ENCODE results near the gene KISS1.

KISS1 gene

DNA sequence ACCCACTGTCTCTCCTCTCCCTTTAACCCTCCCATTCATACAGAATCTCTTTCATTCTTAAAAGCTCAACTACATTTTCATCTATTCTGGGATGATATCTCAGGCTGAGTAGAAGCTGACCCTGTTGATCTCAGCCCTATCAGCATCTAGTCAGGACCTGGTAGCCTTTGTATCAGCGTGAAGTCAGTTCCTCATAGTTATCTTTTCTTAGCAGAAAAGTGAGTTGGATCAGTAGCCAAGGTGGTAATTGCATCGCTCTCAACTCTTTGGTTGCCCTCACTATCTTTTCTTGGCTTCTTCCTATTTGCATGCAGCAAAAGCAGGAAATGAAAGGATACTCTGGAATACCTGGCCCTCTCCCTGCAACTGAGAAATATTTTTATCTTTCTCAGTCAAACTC, 31.1 kb upstream of the KISS1 start:
- H3K9ac ChIP-seq (ENCODE audit: low read depth, low read length), result no peak overlapping the region
- no peak overlapping the region for H3K4me3 ChIP-seq (ENCODE audit: low read depth, low read length)
- H3K9me3 ChIP-seq (ENCODE audit: control insufficient read depth, insufficient read depth, low read length), result no peaks in the 10 kb centered on the region
- no peaks in the 10 kb centered on the region for H3K27me3 ChIP-seq (ENCODE audit: control insufficient read depth, insufficient read depth, low read length)
- peaks cover 3% of the 10 kb centered on the region for H3K36me3 ChIP-seq (ENCODE audit: control insufficient read depth, insufficient read depth, low read length)
- no peaks in the 10 kb centered on the region for H3K4me1 ChIP-seq (ENCODE audit: control insufficient read depth, insufficient read depth, low read length)

DNA sequence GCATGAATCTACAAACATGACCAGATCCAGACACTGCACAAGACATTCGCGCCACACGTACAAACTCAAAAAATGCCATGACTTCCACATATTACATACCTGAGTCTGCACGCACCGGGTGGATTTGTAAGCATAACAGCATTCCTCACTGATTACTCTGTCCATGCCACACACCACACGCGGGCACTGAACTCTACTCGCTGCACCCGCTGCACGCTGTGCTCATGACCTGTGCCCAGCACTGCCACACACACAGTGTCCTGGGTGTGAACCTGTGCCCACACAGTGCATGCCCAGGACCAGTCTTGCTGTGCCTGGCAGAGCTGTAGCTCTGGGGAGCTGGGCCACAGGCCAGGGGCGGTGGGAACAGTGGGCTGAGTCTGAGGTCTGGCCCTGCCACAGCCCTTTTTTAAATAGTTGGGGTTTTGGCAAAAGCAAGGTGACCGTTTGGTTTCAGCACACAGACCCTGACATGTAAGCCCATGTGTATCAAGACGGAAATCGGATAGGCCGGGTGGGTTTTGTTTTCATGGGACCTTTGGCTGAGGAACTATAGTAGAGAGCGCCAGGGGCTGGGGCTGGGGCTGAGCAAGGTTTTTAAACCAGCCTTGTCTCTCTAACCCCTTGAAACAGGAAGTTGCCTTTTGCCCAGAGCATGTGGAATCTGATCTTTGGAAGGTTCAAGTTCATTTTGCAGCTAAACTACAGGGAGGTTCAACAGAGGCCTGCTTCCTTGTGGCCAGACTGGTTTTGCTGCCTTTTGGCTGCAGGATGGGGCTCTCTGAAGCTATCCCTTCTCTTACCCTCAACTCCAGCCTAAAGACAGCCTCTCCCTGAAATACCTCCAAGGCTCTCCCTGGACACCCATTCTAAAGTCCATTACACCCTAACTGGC, 29.8 kb upstream of the KISS1 start:
- no peaks in the 10 kb centered on the region for H3K9me3 ChIP-seq (ENCODE audit: control insufficient read depth, insufficient read depth, low read length)
- no peak overlapping the region for H3K4me3 ChIP-seq (ENCODE audit: low read depth, low read length)
- no peaks in the 10 kb centered on the region for H3K27me3 ChIP-seq (ENCODE audit: control insufficient read depth, insufficient read depth, low read length)
- peaks cover 3% of the 10 kb centered on the region for H3K36me3 ChIP-seq (ENCODE audit: control insufficient read depth, insufficient read depth, low read length)
- H3K4me1 ChIP-seq (ENCODE audit: control insufficient read depth, insufficient read depth, low read length), result peaks cover under 1% of the 10 kb centered on the region
- no peak overlapping the region for H3K9ac ChIP-seq (ENCODE audit: low read depth, low read length)

DNA sequence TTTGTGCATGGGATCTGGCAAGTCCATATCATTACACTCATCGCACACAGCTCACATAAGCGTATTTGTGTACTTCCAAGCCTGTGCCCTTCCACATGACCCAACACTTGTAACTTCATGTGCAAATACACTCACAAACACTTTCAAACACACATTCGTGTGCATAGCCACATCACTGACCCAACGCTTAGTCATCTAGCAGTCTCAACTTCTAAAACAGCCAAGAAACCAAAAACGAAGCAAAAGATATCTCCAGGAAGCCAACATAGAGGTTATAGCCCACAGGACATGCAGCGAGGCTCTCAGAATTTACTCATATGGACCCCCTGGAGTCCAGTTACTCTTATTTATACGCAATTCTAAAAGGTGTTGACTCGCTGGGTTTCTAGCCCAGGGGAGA, 28.4 kb upstream of the KISS1 start:
- H3K27me3 ChIP-seq (ENCODE audit: control insufficient read depth, insufficient read depth, low read length), result no peaks in the 10 kb centered on the region
- no peaks in the 10 kb centered on the region for H3K9me3 ChIP-seq (ENCODE audit: control insufficient read depth, insufficient read depth, low read length)
- no peak overlapping the region for H3K9ac ChIP-seq (ENCODE audit: low read depth, low read length)
- peaks cover 3% of the 10 kb centered on the region for H3K36me3 ChIP-seq (ENCODE audit: control insufficient read depth, insufficient read depth, low read length)
- H3K4me3 ChIP-seq (ENCODE audit: low read depth, low read length), result no peak overlapping the region
- H3K4me1 ChIP-seq (ENCODE audit: control insufficient read depth, insufficient read depth, low read length), result peaks cover 2% of the 10 kb centered on the region

DNA sequence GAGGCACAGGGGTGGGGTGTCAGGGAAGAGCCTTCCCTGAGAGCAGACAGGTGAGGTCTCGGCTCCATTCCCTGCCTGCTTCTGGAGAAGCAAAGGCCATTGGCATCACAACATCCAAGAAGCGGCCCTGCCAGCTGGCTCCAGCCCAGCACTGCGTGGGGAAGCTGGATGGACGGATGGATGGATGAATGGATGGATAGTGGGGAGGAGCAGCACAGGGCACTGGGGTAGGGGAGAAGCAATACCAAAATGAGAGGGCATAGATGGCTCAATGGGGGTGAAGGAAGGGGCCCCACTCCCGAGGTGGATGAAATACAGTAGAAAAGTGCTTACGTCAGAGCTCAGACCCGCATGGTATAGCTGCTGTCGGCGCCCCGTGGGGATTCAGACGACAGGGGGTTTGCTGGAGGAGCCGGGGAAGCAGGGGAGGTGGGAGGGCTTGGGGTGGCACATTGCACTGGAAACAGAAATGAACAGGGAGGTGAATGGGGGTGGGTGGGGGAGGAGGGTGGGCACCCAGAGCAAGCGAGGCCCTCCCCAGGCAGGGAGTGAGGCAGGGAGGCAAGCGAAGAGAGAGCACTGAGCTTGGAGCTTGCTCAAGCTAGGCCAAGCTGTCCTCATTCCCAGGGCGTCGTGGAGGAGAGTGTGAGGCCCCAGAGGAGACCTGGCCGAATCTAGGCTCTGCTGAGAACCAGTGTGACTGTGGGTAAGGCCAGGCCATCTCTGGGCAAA, 27.0 kb upstream of the KISS1 start:
- peaks cover 3% of the 10 kb centered on the region for H3K36me3 ChIP-seq (ENCODE audit: control insufficient read depth, insufficient read depth, low read length)
- H3K4me3 ChIP-seq (ENCODE audit: low read depth, low read length), result no peak overlapping the region
- H3K9ac ChIP-seq (ENCODE audit: low read depth, low read length), result no peak overlapping the region
- H3K9me3 ChIP-seq (ENCODE audit: control insufficient read depth, insufficient read depth, low read length), result no peaks in the 10 kb centered on the region
- peaks cover 2% of the 10 kb centered on the region for H3K4me1 ChIP-seq (ENCODE audit: control insufficient read depth, insufficient read depth, low read length)
- H3K27me3 ChIP-seq (ENCODE audit: control insufficient read depth, insufficient read depth, low read length), result no peaks in the 10 kb centered on the region

DNA sequence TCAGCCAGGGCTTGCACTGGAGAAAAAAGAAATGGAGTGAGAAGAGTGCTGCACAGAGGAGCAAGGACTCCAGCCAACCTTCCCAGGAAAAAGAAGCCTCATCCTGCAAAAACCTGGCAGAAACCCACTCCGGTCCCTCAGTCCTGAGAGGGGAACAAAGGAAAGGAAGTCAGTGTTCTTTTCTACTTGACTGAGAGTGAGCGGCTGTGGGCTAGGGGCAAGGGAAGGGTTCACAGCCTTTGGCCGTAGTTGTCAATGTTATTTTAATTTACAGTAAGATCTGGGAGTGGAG, 26.4 kb upstream of the KISS1 start:
- Histone ChIP-seq H3K9me3 (ENCODE audit: control insufficient read depth, insufficient read depth, low read length) (no peaks in the 10 kb centered on the region), H3K36me3 (ENCODE audit: control insufficient read depth, insufficient read depth, low read length) (no peaks in the 10 kb centered on the region)

DNA sequence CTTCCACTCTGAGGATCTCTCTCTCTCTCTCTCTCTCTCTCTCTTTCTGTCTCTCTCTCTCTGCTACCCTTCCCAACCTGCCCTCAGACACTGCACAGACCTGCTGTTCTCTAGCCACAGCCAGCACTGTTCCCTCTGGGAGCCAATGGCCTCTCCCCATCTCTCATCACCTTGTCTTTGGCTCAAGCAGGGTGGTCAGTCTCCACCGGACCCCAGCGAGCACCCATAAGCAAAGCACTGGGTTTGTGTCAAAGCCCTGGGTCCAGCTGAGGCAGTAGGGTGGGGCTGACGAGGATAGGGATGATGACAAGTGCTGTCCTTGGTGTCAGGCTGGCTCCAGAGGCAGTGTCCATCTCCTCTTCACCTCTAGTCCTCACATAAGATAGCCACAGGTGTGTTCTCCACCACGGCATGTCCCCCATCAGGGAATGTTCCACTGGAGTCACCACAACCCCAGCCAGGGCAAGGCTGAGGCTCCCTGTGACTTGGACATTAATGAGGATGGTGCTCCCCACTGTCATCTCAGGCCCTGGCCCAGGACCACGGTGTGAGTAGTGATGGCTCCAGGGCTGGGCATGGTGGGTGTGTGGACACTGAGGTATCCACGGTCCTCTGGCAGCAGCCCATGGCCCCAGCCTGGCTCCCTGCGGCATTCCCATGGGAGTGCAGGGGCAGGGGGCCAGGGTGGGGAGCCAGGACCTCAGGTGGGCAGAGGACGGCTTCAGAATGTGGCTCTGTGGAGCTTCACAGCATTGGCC, 25.9 kb upstream of the KISS1 start:
- Histone ChIP-seq H3K4me1 (ENCODE audit: control insufficient read depth, insufficient read depth, low read length) (peaks cover 2% of the 10 kb centered on the region), H3K9me3 (ENCODE audit: control insufficient read depth, insufficient read depth, low read length) (no peaks in the 10 kb centered on the region), H3K4me3 (ENCODE audit: low read depth, low read length) (no peak overlapping the region), H3K27me3 (ENCODE audit: control insufficient read depth, insufficient read depth, low read length) (no peaks in the 10 kb centered on the region), H3K9ac (ENCODE audit: low read depth, low read length) (no peak overlapping the region), H3K36me3 (ENCODE audit: control insufficient read depth, insufficient read depth, low read length) (no peaks in the 10 kb centered on the region)

More for the DNA sequence above, 26.4 kb upstream of the KISS1 start:
- peaks cover 2% of the 10 kb centered on the region for H3K4me1 ChIP-seq (ENCODE audit: control insufficient read depth, insufficient read depth, low read length)
- no peaks in the 10 kb centered on the region for H3K27me3 ChIP-seq (ENCODE audit: control insufficient read depth, insufficient read depth, low read length)
- no peak overlapping the region for H3K4me3 ChIP-seq (ENCODE audit: low read depth, low read length)
- no peak overlapping the region for H3K9ac ChIP-seq (ENCODE audit: low read depth, low read length)

DNA sequence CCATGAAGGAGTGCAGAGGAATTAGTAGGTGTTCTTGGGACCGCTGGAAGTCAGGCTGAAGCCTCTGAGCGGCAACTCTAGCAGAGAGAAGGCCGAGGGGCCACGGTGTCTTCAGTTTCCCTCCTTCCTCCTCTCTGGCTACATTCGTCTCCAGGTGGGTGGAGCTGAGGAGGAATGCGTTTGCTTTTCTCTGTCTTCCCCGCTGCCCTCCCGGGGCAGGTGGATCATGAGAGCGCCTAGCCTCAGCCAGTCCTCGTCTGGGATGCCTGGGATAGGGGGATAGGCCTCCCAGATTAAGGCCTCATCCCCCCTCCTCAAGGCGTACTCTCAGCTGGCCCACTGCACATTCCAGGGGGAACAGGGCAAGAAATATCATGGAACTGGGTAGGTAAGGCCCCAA, 25.0 kb upstream of the KISS1 start:
- Histone ChIP-seq H3K9ac (ENCODE audit: low read depth, low read length) (no peak overlapping the region), H3K27me3 (ENCODE audit: control insufficient read depth, insufficient read depth, low read length) (no peaks in the 10 kb centered on the region), H3K9me3 (ENCODE audit: control insufficient read depth, insufficient read depth, low read length) (no peaks in the 10 kb centered on the region), H3K4me1 (ENCODE audit: control insufficient read depth, insufficient read depth, low read length) (peaks cover 2% of the 10 kb centered on the region), H3K4me3 (ENCODE audit: low read depth, low read length) (no peak overlapping the region), H3K36me3 (ENCODE audit: control insufficient read depth, insufficient read depth, low read length) (no peaks in the 10 kb centered on the region)

DNA sequence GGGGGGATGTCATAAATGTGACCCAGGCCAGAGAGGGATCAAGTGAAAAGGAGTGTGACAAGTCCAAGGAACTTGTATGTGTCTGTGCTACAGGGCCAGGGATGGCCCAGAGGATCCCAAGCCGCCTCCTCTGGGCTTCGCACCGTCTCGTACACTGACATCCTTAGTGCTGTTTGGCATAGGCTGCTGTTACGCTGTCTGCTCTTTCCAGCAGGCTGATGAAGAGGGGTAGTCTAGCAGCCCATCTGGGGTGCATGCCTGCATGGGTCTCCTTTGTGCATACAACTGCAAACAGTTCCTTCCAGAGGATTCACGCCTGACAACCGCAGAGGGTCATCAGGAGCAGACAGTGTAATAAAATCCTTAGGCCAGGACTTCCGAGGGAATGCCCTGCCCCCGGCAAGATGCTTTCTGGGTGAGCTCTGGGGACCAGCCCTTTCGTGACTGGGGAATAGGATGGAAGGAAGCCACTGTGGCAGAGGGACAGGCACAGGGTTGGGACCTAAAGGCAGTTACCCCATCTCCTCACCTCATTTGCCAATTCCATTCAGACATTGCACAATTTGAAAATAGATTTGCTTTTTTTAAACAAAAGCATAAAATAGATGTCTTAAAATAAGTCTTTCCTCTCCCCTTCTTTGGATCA, 23.8 kb upstream of the KISS1 start:
- no peak overlapping the region for H3K9ac ChIP-seq (ENCODE audit: low read depth, low read length)
- no peak overlapping the region for H3K4me3 ChIP-seq (ENCODE audit: low read depth, low read length)
- no peaks in the 10 kb centered on the region for H3K36me3 ChIP-seq (ENCODE audit: control insufficient read depth, insufficient read depth, low read length)
- no peaks in the 10 kb centered on the region for H3K27me3 ChIP-seq (ENCODE audit: control insufficient read depth, insufficient read depth, low read length)
- peaks cover 2% of the 10 kb centered on the region for H3K4me1 ChIP-seq (ENCODE audit: control insufficient read depth, insufficient read depth, low read length)
- H3K9me3 ChIP-seq (ENCODE audit: control insufficient read depth, insufficient read depth, low read length), result no peaks in the 10 kb centered on the region

DNA sequence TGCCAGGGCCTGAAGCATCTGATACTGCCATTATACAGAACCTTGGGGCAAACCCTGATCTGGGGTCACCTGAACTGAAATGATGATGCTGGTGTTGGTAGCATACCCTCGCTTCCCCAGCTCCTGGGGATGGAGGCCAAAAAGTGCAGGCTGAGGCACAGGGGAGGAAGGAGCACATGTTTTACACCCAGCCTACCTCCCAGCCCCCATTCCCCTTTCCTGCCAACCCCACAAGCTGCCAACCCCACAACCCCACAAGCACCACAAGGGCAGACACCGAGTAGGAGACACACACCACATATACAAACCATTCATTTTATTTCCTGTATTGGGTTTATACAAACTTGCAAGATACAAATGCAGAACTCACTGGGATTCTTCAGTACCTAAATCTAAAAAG, 22.3 kb upstream of the KISS1 start:
- no peaks in the 10 kb centered on the region for H3K36me3 ChIP-seq (ENCODE audit: control insufficient read depth, insufficient read depth, low read length)
- H3K9ac ChIP-seq (ENCODE audit: low read depth, low read length), result no peak overlapping the region
- no peaks in the 10 kb centered on the region for H3K27me3 ChIP-seq (ENCODE audit: control insufficient read depth, insufficient read depth, low read length)
- H3K4me1 ChIP-seq (ENCODE audit: control insufficient read depth, insufficient read depth, low read length), result peaks cover 2% of the 10 kb centered on the region
- no peak overlapping the region for H3K4me3 ChIP-seq (ENCODE audit: low read depth, low read length)
- no peaks in the 10 kb centered on the region for H3K9me3 ChIP-seq (ENCODE audit: control insufficient read depth, insufficient read depth, low read length)

DNA sequence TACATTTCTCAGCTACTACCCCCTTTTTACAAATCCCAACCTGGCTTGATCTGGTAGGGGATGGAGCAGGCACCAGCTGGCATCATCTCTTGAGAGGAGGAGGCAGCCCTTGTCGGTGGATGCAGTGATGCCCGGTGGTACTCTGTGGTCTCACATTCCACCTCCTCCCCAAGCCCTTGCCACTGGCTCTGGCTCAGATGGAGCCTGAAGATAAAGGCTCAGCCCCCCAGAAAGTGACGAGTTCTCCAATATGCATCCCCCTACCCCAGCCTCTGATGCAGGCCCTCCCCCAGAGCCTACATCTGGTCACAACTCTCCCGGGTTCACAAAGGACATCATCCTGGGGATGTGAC, 21.3 kb upstream of the KISS1 start:
- no peaks in the 10 kb centered on the region for H3K36me3 ChIP-seq (ENCODE audit: control insufficient read depth, insufficient read depth, low read length)
- no peaks in the 10 kb centered on the region for H3K27me3 ChIP-seq (ENCODE audit: control insufficient read depth, insufficient read depth, low read length)
- no peak overlapping the region for H3K9ac ChIP-seq (ENCODE audit: low read depth, low read length)
- H3K9me3 ChIP-seq (ENCODE audit: control insufficient read depth, insufficient read depth, low read length), result no peaks in the 10 kb centered on the region
- no peak overlapping the region for H3K4me3 ChIP-seq (ENCODE audit: low read depth, low read length)
- peaks cover 2% of the 10 kb centered on the region for H3K4me1 ChIP-seq (ENCODE audit: control insufficient read depth, insufficient read depth, low read length)

DNA sequence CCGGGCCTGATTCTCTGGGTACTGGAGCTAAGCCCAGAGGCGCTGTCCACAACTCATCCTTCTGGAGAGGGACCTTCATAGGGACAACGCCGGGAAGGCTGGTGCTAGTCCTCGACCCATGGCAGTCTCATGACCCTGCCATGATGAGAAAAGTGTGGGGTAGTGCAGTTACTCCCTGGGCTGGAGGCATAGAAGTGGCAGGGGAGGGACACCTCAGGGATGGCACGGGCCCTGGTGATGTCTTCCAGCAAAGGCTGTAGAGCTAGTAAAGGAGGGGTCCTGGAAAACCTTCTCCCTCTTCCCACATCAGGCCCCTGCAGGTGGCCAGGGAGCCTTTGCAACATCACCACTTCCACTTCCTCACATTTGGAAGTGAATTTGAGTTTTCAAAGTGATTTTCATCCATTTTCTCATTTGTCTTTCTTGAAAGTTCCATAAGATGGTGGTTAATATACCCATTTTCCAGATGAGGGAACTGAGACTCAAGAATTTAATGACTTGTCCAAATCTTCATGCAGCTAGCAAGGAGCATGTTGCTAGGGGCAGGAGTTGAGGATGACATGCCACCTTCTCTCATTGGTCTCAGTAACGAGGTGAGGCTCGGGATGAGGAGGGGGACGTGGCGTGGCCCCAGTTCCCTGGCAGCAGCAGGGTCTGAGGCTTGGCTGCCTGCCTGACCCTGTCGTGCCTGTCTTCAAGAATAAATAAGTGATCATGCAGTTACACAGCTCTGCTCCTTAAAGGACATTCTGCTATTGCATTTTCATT, 20.8 kb upstream of the KISS1 start:
- Histone ChIP-seq H3K27me3 (ENCODE audit: control insufficient read depth, insufficient read depth, low read length) (no peaks in the 10 kb centered on the region), H3K4me3 (ENCODE audit: low read depth, low read length) (no peak overlapping the region), H3K4me1 (ENCODE audit: control insufficient read depth, insufficient read depth, low read length) (peaks cover 2% of the 10 kb centered on the region), H3K9me3 (ENCODE audit: control insufficient read depth, insufficient read depth, low read length) (no peaks in the 10 kb centered on the region), H3K36me3 (ENCODE audit: control insufficient read depth, insufficient read depth, low read length) (no peaks in the 10 kb centered on the region), H3K9ac (ENCODE audit: low read depth, low read length) (no peak overlapping the region)
